Pancreas (tissue), 10 donors: ENCODE measurements around the gene PKHD1. TPM values are rescaled to one million over a fixed set of nuclear protein-coding genes. Genes with fewer than 3 reads are reported as not detected.

Experiments used
- ATAC-seq, 4 donors: fragments of 200-7000 bp; cut with Tn5 transposase; one replicate each; pipeline versions ENCODE4 v1.8.0 to v1.9.1; 2020; ENCODE audit warnings: mild to moderate bottlenecking in 4 of 4, moderate library complexity in 4 of 4
- DNase-seq, 6 donors: peaks; one replicate each; pipeline ENCODE4 v3.0.0-alpha.2; 2020
- FAIRE-seq: peaks from 2 replicates; lab custom pipeline; 2012; peaks lifted over from hg19 to GRCh38; lab: Jason Lieb, UNC
- H3K27ac ChIP-seq, 4 donors: fragments of 200-600 bp; sonication (generic); 1 replicate in 3 of 4; 2 replicates in 1 of 4; pipeline versions ENCODE4 v1.5.0 to v1.8.0; 2020
- H3K27me3 ChIP-seq, 4 donors: fragments of 200-600 bp; one replicate each; pipeline ENCODE4 v1.8.0; 2021
- H3K36me3 ChIP-seq, 3 donors: fragments of 200-600 bp; sonication (generic) in 1 of 3; one replicate each; pipeline versions ENCODE4 v1.5.0 to v1.8.0; 2020 to 2021
- H3K4me1 ChIP-seq, 3 donors: fragments of 200-600 bp; one replicate each; pipeline ENCODE4 v1.8.0; 2021
- H3K4me3 ChIP-seq, 4 donors: fragments of 200-600 bp; sonication (generic) in 2 of 4; one replicate each; pipeline versions ENCODE4 v1.5.0 to v1.8.0; 2020 to 2021
- H3K9me3 ChIP-seq, 4 donors: fragments of 200-600 bp; one replicate each; pipeline ENCODE4 v1.8.0; 2021
- CTCF ChIP-seq, 4 donors: fragments of 200-600 bp; sonication (generic) in 3 of 4; IDR thresholded peaks; one replicate each; pipeline versions ENCODE4 v1.5.0 to v1.8.0; 2021; ENCODE audit warnings: antibody characterized with exemption in 4 of 4
- WGBS, 2 donors: extraction: QIAGEN DNeasy Blood & Tissue Kit; methylation state at CpG; one replicate each; pipeline ENCODE4 v1.1.7; 2013; 5-methylcytosine and 5-hydroxymethylcytosine counted together
- intact Hi-C, 3 donors: fragments of 100-400 bp; cut with DNase I; formaldehyde crosslinking; loops; one replicate each; pipeline versions ENCODE4 v1.11.1 to v1.14.2; 2022
- polyA plus RNA-seq, 2 donors: library from polyadenylated mRNA; stranded (reverse); fragments of 200-250 nt; gene quantifications; one replicate each; pipeline ENCODE4 v1.2.3, GENCODE V29; 2013
- total RNA-seq, 6 donors: library from RNA; stranded (reverse); fragmentation: NEBNext Ultra II Directional in 4 of 6; extraction: Animal tissue kit (Norgen Biotek cat#: 25700) in 4 of 6; gene quantifications; one replicate each; pipeline versions ENCODE4 v1.2.1 to v1.2.4, GENCODE V29; 2021 to 2023
- donor health status: healthy with polysubstance abuse.
- donor health status: DM: no; HTN: no; CAD: no; lungs with moderate emphysema.
- donor health status: DM: no; HTN: no; CAD: no.
- donor health status: control.
- donor health status: control.
- donor health status: Bipolar disorder and iron deficiency.
- donor health status: DM: yes; HTN: yes; CAD: no.
- donor health status: DM: no; HTN: no; CAD: no.
- donor health status: DM: no; HTN: no; CAD: no.
- donor health status: DM: yes; HTN: yes; CAD: no.

Gene PKHD1
- total and polyA plus RNA-seq, 8 donors, result 6.4 to 33.0 (median 16.3) TPM

- no peak overlapping the region for H3K4me3 ChIP-seq
- no peak for TF ChIP-seq CTCF (IDR thresholded peaks at IDR 0.05)
- H3K9me3 ChIP-seq, result no peaks in the 10 kb centered on the region
- intact Hi-C loops, result no loop called here
- 48 to 51% methylated on average over 2 of the region's 2 CpGs for WGBS, 2 donors
- no peaks in the 10 kb centered on the region for H3K27me3 ChIP-seq
- H3K36me3 ChIP-seq, result peaks cover 0 to 4% (median 0%) of the 10 kb centered on the region in 3 donors
- no peak overlapping the region for H3K27ac ChIP-seq
- DNase-seq (no peak), FAIRE-seq (no peak), ATAC-seq (no peak)
- H3K4me1 ChIP-seq, result no peaks in the 10 kb centered on the region
Observed at GRCh38 chr6:51913265-51913664, 174.1 kb downstream of the PKHD1 start.

- DNase-seq (no peak), ATAC-seq (no peak), FAIRE-seq (no peak)
- no peak for TF ChIP-seq CTCF (IDR thresholded peaks at IDR 0.05)
- intact Hi-C loops, result no loop called here
- Histone ChIP-seq H3K36me3 (peaks cover 0 to 2% (median 0%) of the 10 kb centered on the region in 3 donors), H3K27ac (no peak overlapping the region), H3K4me3 (no peak overlapping the region), H3K9me3 (no peaks in the 10 kb centered on the region), H3K4me1 (no peaks in the 10 kb centered on the region), H3K27me3 (no peaks in the 10 kb centered on the region)
- WGBS, 2 donors, result 48 to 70% methylated on average over 2 of the region's 2 CpGs
Observed at GRCh38 chr6:51910851-51911250, 176.6 kb downstream of the PKHD1 start.

- H3K36me3 ChIP-seq, result peaks cover 0 to 5% (median 0%) of the 10 kb centered on the region in 3 donors
- no peak overlapping the region for H3K27ac ChIP-seq
- intact Hi-C loops, result no loop called here
- TF ChIP-seq CTCF (IDR thresholded peaks at IDR 0.05), result no peak
- H3K4me1 ChIP-seq, result no peaks in the 10 kb centered on the region
- no peak for FAIRE-seq
- no peaks in the 10 kb centered on the region for H3K9me3 ChIP-seq
- no peak for ATAC-seq
- no peak overlapping the region for H3K4me3 ChIP-seq
- no peak for DNase-seq
- no peaks in the 10 kb centered on the region for H3K27me3 ChIP-seq
Observed at GRCh38 chr6:51908243-51908642, 179.2 kb downstream of the PKHD1 start.

GRCh38 chr6:51901766-51902764 is 185.3 kb downstream of the PKHD1 start:
- H3K4me1 ChIP-seq, result no peaks in the 10 kb centered on the region
- H3K36me3 ChIP-seq, result peaks cover 0 to 5% (median 0%) of the 10 kb centered on the region in 3 donors
- H3K9me3 ChIP-seq, result no peaks in the 10 kb centered on the region
- FAIRE-seq (no peak), ATAC-seq (no peak), DNase-seq (no peak)
- intact Hi-C loops, result no loop called here
- H3K27ac ChIP-seq, result no peak overlapping the region
- no peak for TF ChIP-seq CTCF (IDR thresholded peaks at IDR 0.05)
- no peak overlapping the region for H3K4me3 ChIP-seq
- WGBS, 2 donors, result 65 to 87% methylated on average over 4 of the region's 4 CpGs
- H3K27me3 ChIP-seq, result no peaks in the 10 kb centered on the region

- Histone ChIP-seq H3K9me3 (no peaks in the 10 kb centered on the region), H3K4me1 (no peaks in the 10 kb centered on the region), H3K27me3 (no peaks in the 10 kb centered on the region), H3K27ac (no peak overlapping the region), H3K36me3 (no peaks in the 10 kb centered on the region), H3K4me3 (no peak overlapping the region)
- no peak for TF ChIP-seq CTCF (IDR thresholded peaks at IDR 0.05)
- WGBS, 2 donors, result 78 to 84% methylated on average over 4 of the region's 4 CpGs
- intact Hi-C loops, result no loop called here
- FAIRE-seq (no peak), ATAC-seq (no peak), DNase-seq (no peak)
Observed at GRCh38 chr6:51893366-51893765, 194.0 kb downstream of the PKHD1 start.
